Uterus (tissue), 4 donors: Measurements from ENCODE around the gene ASB5. TPM values are rescaled to one million over a fixed set of nuclear protein-coding genes. Genes with fewer than 3 reads are reported as not detected.

Source experiments
- DNase-seq, 2 donors: peaks; one replicate each; pipeline ENCODE4 v3.0.0-alpha.2; 2019 to 2020
- H3K27ac ChIP-seq, 2 donors: fragments of 200-600 bp; sonication (generic); 1 replicate in 1 of 2; 2 replicates in 1 of 2; pipeline ENCODE4 v1.5.1; 2016 to 2018
- H3K27me3 ChIP-seq, 2 donors: fragments of 200-600 bp; sonication (generic); one replicate each; pipeline ENCODE4 v1.5.1; 2018 to 2019; ENCODE audit warnings: control low read depth in 1 of 2
- H3K36me3 ChIP-seq, 2 donors: fragments of 200-600 bp; sonication (generic); one replicate each; pipeline ENCODE4 v1.5.1; 2019; ENCODE audit warnings: control low read depth in 1 of 2
- H3K4me1 ChIP-seq, 2 donors: fragments of 200-600 bp; sonication (generic); one replicate each; pipeline ENCODE4 v1.5.1; 2018 to 2019; ENCODE audit warnings: control low read depth in 1 of 2
- H3K4me3 ChIP-seq, 2 donors: fragments of 200-600 bp; sonication (generic); 1 replicate in 1 of 2; 2 replicates in 1 of 2; pipeline ENCODE4 v1.5.1; 2018 to 2019; ENCODE audit warnings: mild to moderate bottlenecking in 1 of 2
- H3K9me3 ChIP-seq, 2 donors: fragments of 200-600 bp; sonication (generic); one replicate each; pipeline ENCODE4 v1.5.1; 2019; ENCODE audit warnings: control low read depth in 1 of 2
- CTCF ChIP-seq, 4 experiments: fragments of 200-600 bp in 2 of 4; fragments of 450-650 bp in 2 of 4; sonication (generic) in 2 of 4; IDR thresholded peaks; one replicate each; pipeline ENCODE4 v1.5.1; 2016 to 2019; ENCODE audit warnings: antibody characterized with exemption in 4 of 4, mild to moderate bottlenecking in 2 of 4, moderate library complexity in 1 of 4
- POLR2A ChIP-seq, 2 donors: fragments of 450-650 bp; IDR thresholded peaks; one replicate each; pipeline ENCODE4 v1.6.1; 2016; ENCODE audit warnings: antibody characterized with exemption in 2 of 2, mild to moderate bottlenecking in 1 of 2, moderate library complexity in 1 of 2
- intact Hi-C: fragments of 100-400 bp; cut with DNase I; formaldehyde crosslinking; loops from one replicate; pipeline ENCODE4 v1.15.1; 2023; ENCODE audit warnings: low total_unique reads
- total RNA-seq, 4 donors: library from RNA; depleted of rRNA in 3 of 4; stranded (reverse); fragments of >200 nt in 3 of 4; gene quantifications; one replicate each; pipeline versions ENCODE4 v1.1.0 to v1.2.4, GENCODE V29; 2014 to 2023
- donor health status: DM: yes; HTN: yes; CAD: no.

ASB5 gene
- total RNA-seq, 4 donors from 2014 or later, result 0.28 to 0.37 TPM; not detected in 2

- peaks cover 0 to 4% of the 10 kb centered on the region in 2 donors for H3K4me1 ChIP-seq
- no peaks in the 10 kb centered on the region for H3K36me3 ChIP-seq
- intact Hi-C loops, result loop anchor here (10.0 kb wide), 1 partner anchor 116 kb away; the partner anchor contains the start of gene SPCS3
- no peaks in the 10 kb centered on the region for H3K27me3 ChIP-seq
- TF ChIP-seq CTCF (IDR thresholded peaks at IDR 0.05), result no peak
- no peak for DNase-seq
- no peak overlapping the region for H3K4me3 ChIP-seq
- no peaks in the 10 kb centered on the region for H3K9me3 ChIP-seq
- H3K27ac ChIP-seq, result no peak overlapping the region
Observed at GRCh38 chr4:176198316-176198903, 70.6 kb downstream of the ASB5 start.

- H3K27me3 ChIP-seq, result no peaks in the 10 kb centered on the region
- H3K9me3 ChIP-seq, result no peaks in the 10 kb centered on the region
- H3K27ac ChIP-seq, result peak within 1 kb of the TSS; percentile 69 to 77
- TF ChIP-seq POLR2A (IDR thresholded peaks at IDR 0.05), result peak; percentile 22 to 45
- TF ChIP-seq CTCF (IDR thresholded peaks at IDR 0.05), result no peak
- peak within 1 kb of the TSS; percentile 45 to 50 for H3K4me3 ChIP-seq
- intact Hi-C loops, result loop anchor here (10.0 kb wide), 1 partner anchor 119 kb away; the partner anchor contains the start of gene SPCS3
- no peaks in the 10 kb centered on the region for H3K36me3 ChIP-seq
- DNase-seq, result peak; percentile 91 to 93
- peaks cover 0 to 4% of the 10 kb centered on the region in 2 donors for H3K4me1 ChIP-seq
Observed at GRCh38 chr4:176195184-176195978, 73.6 kb downstream of the ASB5 start, which contains the start of gene SPATA4. SPATA4 (minus strand) TSS chr4:176195585; CDS start chr4:176195562, 23 bp downstream.

GRCh38 chr4:176193938-176194337 is 75.1 kb downstream of the ASB5 start:
- H3K27me3 ChIP-seq, result no peaks in the 10 kb centered on the region
- no peak overlapping the region for H3K27ac ChIP-seq
- intact Hi-C loops, result loop anchor here (10.0 kb wide), 1 partner anchor 121 kb away; the partner anchor contains the start of gene SPCS3
- H3K4me3 ChIP-seq, result no peak overlapping the region
- no peaks in the 10 kb centered on the region for H3K9me3 ChIP-seq
- no peak for DNase-seq
- TF ChIP-seq CTCF (IDR thresholded peaks at IDR 0.05), result no peak
- TF ChIP-seq POLR2A (IDR thresholded peaks at IDR 0.05), result no peak
- peaks cover 0 to 4% of the 10 kb centered on the region in 2 donors for H3K4me1 ChIP-seq
- H3K36me3 ChIP-seq, result no peaks in the 10 kb centered on the region

GRCh38 chr4:176193126-176193525 is 75.9 kb downstream of the ASB5 start:
- Histone ChIP-seq H3K4me1 (peaks cover 0 to 4% of the 10 kb centered on the region in 2 donors), H3K36me3 (no peaks in the 10 kb centered on the region), H3K9me3 (no peaks in the 10 kb centered on the region), H3K27ac (no peak overlapping the region), H3K4me3 (no peak overlapping the region), H3K27me3 (no peaks in the 10 kb centered on the region)
- no peak for TF ChIP-seq POLR2A (IDR thresholded peaks at IDR 0.05)
- TF ChIP-seq CTCF (IDR thresholded peaks at IDR 0.05), result no peak
- intact Hi-C loops, result loop anchor here (10.0 kb wide), 1 partner anchor 122 kb away; the partner anchor contains the start of gene SPCS3
- DNase-seq, result no peak

GRCh38 chr4:176191974-176192373 is 77.0 kb downstream of the ASB5 start:
- H3K9me3 ChIP-seq, result no peaks in the 10 kb centered on the region
- no peak overlapping the region for H3K27ac ChIP-seq

More at GRCh38 chr4:176191974-176192373, 77.0 kb downstream of the ASB5 start:
- Histone ChIP-seq H3K4me1 (peaks cover 0 to 4% of the 10 kb centered on the region in 2 donors), H3K36me3 (no peaks in the 10 kb centered on the region), H3K27me3 (no peaks in the 10 kb centered on the region), H3K4me3 (no peak overlapping the region)
- TF ChIP-seq CTCF (IDR thresholded peaks at IDR 0.05) (no peak), POLR2A (IDR thresholded peaks at IDR 0.05) (no peak)
- intact Hi-C loops, result loop anchor here (10.0 kb wide), 1 partner anchor 123 kb away; the partner anchor contains the start of gene SPCS3
- no peak for DNase-seq
